ENCODE data around the gene CARMIL1. TPM values are rescaled to one million over a fixed set of nuclear protein-coding genes. Genes with fewer than 3 reads are reported as not detected.

CARMIL1 gene
- total RNA-seq, 1 donor from 2014 or later, result 11.8 TPM

DNA sequence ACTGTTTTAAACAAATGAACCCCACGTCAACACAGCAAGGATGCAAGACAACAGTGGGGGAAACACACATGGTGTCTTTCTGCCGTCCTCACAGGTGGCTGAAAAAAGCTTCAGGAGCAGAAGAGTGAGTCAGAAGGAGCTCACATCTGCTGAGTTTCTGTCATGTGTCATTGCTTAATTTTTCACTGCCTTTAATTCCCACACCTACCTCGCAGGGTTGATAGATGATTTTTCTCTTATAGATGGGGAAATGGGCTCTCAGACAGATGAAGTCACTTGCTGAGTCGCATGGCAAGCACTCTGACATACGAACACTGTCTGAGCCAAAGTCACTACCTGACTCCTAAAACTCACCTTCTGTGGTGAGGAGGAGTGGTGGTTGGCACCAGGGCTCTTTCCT, 28.3 kb upstream of the CARMIL1 start:
- Mint-ChIP-seq H3K9me3 (no peaks in the 10 kb centered on the region), H3K4me1 (ENCODE audit: unreplicated experiment) (peaks cover 5% of the 10 kb centered on the region)

GRCh38 chr6:25251426-25251825, 27.7 kb upstream of the CARMIL1 start:
- peaks cover 5% of the 10 kb centered on the region for H3K4me1 Mint-ChIP-seq (ENCODE audit: unreplicated experiment)
- H3K27me3 Mint-ChIP-seq, result peaks cover 20% of the 10 kb centered on the region
- H3K4me3 Mint-ChIP-seq, result no peak overlapping the region
- H3K27ac Mint-ChIP-seq, result peak overlapping the region; percentile 37
- DNase-seq (ENCODE audit: extremely low spot score, unreplicated experiment), result no peak
- H3K36me3 Mint-ChIP-seq, result no peaks in the 10 kb centered on the region
- TF ChIP-seq, protein P1, sequence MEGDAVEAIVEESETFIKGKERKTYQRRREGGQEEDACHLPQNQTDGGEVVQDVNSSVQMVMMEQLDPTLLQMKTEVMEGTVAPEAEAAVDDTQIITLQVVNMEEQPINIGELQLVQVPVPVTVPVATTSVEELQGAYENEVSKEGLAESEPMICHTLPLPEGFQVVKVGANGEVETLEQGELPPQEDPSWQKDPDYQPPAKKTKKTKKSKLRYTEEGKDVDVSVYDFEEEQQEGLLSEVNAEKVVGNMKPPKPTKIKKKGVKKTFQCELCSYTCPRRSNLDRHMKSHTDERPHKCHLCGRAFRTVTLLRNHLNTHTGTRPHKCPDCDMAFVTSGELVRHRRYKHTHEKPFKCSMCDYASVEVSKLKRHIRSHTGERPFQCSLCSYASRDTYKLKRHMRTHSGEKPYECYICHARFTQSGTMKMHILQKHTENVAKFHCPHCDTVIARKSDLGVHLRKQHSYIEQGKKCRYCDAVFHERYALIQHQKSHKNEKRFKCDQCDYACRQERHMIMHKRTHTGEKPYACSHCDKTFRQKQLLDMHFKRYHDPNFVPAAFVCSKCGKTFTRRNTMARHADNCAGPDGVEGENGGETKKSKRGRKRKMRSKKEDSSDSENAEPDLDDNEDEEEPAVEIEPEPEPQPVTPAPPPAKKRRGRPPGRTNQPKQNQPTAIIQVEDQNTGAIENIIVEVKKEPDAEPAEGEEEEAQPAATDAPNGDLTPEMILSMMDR (conservative IDR thresholded peaks at IDR 0.05), result no peak
- H3K9me3 Mint-ChIP-seq, result no peaks in the 10 kb centered on the region

More for the DNA sequence above, 28.3 kb upstream of the CARMIL1 start:
- TF ChIP-seq, protein P1 (conservative IDR thresholded peaks at IDR 0.05), result no peak
- H3K4me3 Mint-ChIP-seq, result no peak overlapping the region
- DNase-seq (ENCODE audit: extremely low spot score, unreplicated experiment), result no peak
- H3K36me3 Mint-ChIP-seq, result no peaks in the 10 kb centered on the region
- peak overlapping the region; percentile 37 for H3K27ac Mint-ChIP-seq
- peaks cover 17% of the 10 kb centered on the region for H3K27me3 Mint-ChIP-seq

DNA sequence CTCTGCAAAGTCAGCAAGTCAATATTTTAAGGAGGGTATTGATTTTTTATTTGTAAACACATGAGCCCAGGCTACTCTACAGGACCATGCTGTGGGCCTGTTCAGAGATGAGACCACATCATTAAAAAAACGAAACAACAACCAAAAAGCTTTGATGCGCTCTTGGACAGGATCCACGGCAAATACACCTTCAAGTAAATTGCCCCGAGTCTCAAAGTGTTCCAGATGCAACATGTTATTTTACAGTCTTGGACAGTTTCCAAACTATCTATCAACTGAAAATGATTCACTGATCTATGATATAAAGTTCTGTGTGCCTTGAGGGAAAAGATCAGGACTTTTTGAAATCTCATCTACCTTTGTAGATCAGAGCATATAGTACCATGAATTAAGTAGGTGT, 25.8 kb upstream of the CARMIL1 start:
- Mint-ChIP-seq H3K27me3 (peaks cover 17% of the 10 kb centered on the region), H3K4me3 (no peak overlapping the region), H3K4me1 (ENCODE audit: unreplicated experiment) (peaks cover 5% of the 10 kb centered on the region), H3K27ac (no peak overlapping the region), H3K36me3 (no peaks in the 10 kb centered on the region), H3K9me3 (no peaks in the 10 kb centered on the region)
- no peak for DNase-seq (ENCODE audit: extremely low spot score, unreplicated experiment)
- TF ChIP-seq, protein P1 (conservative IDR thresholded peaks at IDR 0.05), result no peak

DNA sequence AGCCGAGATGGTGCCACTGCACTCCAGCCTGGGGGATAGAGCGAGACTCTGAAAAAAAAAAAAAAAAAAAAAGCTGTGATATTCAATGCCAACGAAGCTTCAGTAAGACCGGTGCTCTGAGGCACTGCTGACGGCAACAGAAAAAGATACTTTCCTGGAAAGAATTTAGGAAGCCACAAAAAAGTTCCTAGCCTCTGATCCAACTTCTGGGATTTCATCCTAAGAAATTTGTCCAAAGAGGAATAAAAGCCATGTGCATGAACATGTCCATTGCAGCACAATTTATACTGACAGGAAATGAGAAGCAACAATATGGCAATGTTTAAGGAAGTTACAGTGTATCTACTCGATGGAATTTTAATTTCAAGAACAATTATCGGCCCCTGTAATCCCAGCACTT, 24.5 kb upstream of the CARMIL1 start:
- Mint-ChIP-seq H3K27ac (no peak overlapping the region), H3K4me3 (no peak overlapping the region), H3K9me3 (no peaks in the 10 kb centered on the region), H3K4me1 (ENCODE audit: unreplicated experiment) (peaks cover 5% of the 10 kb centered on the region), H3K36me3 (no peaks in the 10 kb centered on the region), H3K27me3 (peaks cover 20% of the 10 kb centered on the region)
- no peak for DNase-seq (ENCODE audit: extremely low spot score, unreplicated experiment)
- TF ChIP-seq, protein P1 (conservative IDR thresholded peaks at IDR 0.05), result no peak

- Mint-ChIP-seq H3K9me3 (no peaks in the 10 kb centered on the region), H3K4me1 (ENCODE audit: unreplicated experiment) (no peaks in the 10 kb centered on the region), H3K4me3 (no peak overlapping the region), H3K36me3 (no peaks in the 10 kb centered on the region), H3K27ac (no peak overlapping the region), H3K27me3 (peaks cover 18% of the 10 kb centered on the region)
- TF ChIP-seq, protein P1 (conservative IDR thresholded peaks at IDR 0.05), result no peak
- DNase-seq (ENCODE audit: extremely low spot score, unreplicated experiment), result no peak
Observed at GRCh38 chr6:25257686-25258348, 21.4 kb upstream of the CARMIL1 start.

All from type B pancreatic cell (in vitro differentiated cells).